Smooth muscle cell (in vitro differentiated cells): ENCODE measurements around the gene OIP5. TPM values are rescaled to one million over a fixed set of nuclear protein-coding genes. Genes with fewer than 3 reads are reported as not detected.
A peak's percentile ranks its signal among the peaks of the same experiment; 100 is the strongest.

Source experiments
- DNase-seq: peaks from one replicate; lab custom pipeline; 2025; ENCODE audit not compliant: unreplicated experiment; lab: John Stamatoyannopoulos, UW
- H2AFZ ChIP-seq: fragments of 200-600 bp; sonication (generic); 2 replicates; pipeline ENCODE4 v1.6.0; 2016; ENCODE audit warnings: antibody characterized with exemption, low read depth, mild to moderate bottlenecking
- H3F3A ChIP-seq: fragments of 200-600 bp; sonication (generic); 2 replicates; pipeline ENCODE4 v1.6.0; 2017; ENCODE audit warnings: antibody characterized with exemption, low read depth
- H3K27ac ChIP-seq: fragments of 200-600 bp; sonication (generic); 2 replicates; pipeline ENCODE4 v1.5.1; 2016; ENCODE audit warnings: low read depth, mild to moderate bottlenecking
- H3K27me3 ChIP-seq: fragments of 200-600 bp; sonication (generic); 2 replicates; pipeline ENCODE4 v1.6.1; 2016; ENCODE audit warnings: low read depth, mild to moderate bottlenecking
- H3K36me3 ChIP-seq: fragments of 200-600 bp; sonication (generic); 2 replicates; pipeline ENCODE4 v1.5.1; 2016; ENCODE audit warnings: low read depth
- H3K4me1 ChIP-seq: fragments of 200-600 bp; sonication (generic); 2 replicates; pipeline ENCODE4 v1.5.1; 2016; ENCODE audit warnings: low read depth
- H3K4me2 ChIP-seq: fragments of 200-600 bp; sonication (generic); 2 replicates; pipeline ENCODE4 v1.6.0; 2016; ENCODE audit warnings: mild to moderate bottlenecking
- H3K4me3 ChIP-seq: fragments of 200-600 bp; sonication (generic); 2 replicates; pipeline ENCODE4 v1.5.1; 2016; ENCODE audit warnings: mild to moderate bottlenecking
- H3K79me2 ChIP-seq: fragments of 200-600 bp; sonication (generic); 2 replicates; pipeline ENCODE4 v1.6.0; 2016; ENCODE audit warnings: low read depth, mild to moderate bottlenecking
- H3K9ac ChIP-seq: fragments of 200-600 bp; sonication (generic); 2 replicates; pipeline ENCODE4 v1.6.0; 2016; ENCODE audit warnings: low read depth
- H3K9me3 ChIP-seq: fragments of 200-600 bp; sonication (generic); replicated peaks from 2 replicates; pipeline ENCODE4 v1.5.1; 2016; ENCODE audit warnings: low read depth
- H4K20me1 ChIP-seq: fragments of 200-600 bp; sonication (generic); 2 replicates; pipeline ENCODE4 v1.6.0; 2016; ENCODE audit warnings: low read depth
- WGBS: methylation state at CpG from one replicate; pipeline ENCODE4 v1.1.7; 2016; ENCODE audit warnings: low lambda C conversion rate; 5-methylcytosine and 5-hydroxymethylcytosine counted together
- polyA plus RNA-seq: library from polyadenylated mRNA; unstranded; fragments of >200 nt; fragmentation: Nextera tagmentation; extraction: Ambion mirVana; gene quantifications from 2 replicates; pipeline ENCODE4 v1.2.1, GENCODE V29; 2016
- total RNA-seq: library from RNA; depleted of rRNA; stranded (reverse); fragments of >200 nt; gene quantifications from 2 replicates; pipeline ENCODE4 v1.2.3, GENCODE V29; 2014
- TF ChIP-seq, protein P1 (sequence below): fragments of 200-600 bp; sonication (generic); IDR thresholded peaks from 2 replicates; pipeline ENCODE4 v1.5.1; 2017; ENCODE audit warnings: borderline replicate concordance, mild to moderate bottlenecking, antibody characterized with exemption; ENCODE audit not compliant: insufficient read depth, poor library complexity, severe bottlenecking

Gene OIP5
- total RNA-seq (4.2 and 4.9 TPM in 2 replicates), polyA plus RNA-seq (4.3 and 5.6 TPM in 2 replicates)

DNA sequence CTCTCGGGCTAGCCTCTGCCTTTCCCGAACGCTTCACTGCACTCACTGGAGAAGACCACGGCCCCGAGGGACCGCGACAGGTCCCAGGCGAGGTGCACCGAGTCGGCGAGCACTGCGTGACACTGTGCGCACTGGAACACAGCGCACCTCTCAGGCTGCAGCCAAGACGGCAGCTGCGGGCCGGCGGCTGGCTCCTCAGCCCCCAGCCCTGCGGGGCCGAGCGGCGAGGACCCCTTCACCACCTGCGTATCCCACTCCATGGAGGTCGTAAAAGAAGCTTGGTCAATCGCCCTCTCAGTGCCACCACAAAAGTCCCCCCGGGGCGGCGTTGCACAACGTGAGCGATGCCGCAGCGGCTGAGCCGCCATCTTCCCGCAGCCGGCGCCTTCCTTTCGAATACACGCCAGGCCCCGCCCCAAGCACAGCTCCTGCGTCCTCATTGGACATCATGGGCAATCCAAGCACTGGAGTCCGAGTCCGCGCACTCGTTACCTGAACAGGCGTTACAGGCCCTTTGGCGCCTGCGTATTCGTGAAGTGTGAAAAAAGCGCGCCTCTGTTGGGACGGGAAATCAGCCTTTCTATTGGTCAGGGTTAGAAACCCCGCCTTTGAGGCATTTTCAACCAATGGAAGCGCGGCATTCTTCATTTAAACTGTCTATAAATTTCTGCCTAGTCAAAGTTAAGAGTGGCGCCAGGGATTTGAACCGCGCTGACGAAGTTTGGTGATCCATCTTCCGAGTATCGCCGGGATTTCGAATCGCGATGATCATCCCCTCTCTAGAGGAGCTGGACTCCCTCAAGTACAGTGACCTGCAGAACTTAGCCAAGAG lies at the start of gene OIP5, which contains the start of gene NUSAP1:
Gene OIP5 (minus strand): TSS at position 398 of the 832 bp plus-strand sequence. CDS start 30 bp downstream, at position 368.
Gene NUSAP1 (plus strand): TSS at position 688 of the 832 bp plus-strand sequence. CDS start 77 bp downstream, at position 765.
- peaks cover 35% of the 10 kb centered on the region for H3K79me2 ChIP-seq
- peaks cover 14% of the 10 kb centered on the region for H3K4me1 ChIP-seq
- H2AFZ ChIP-seq = peak within 1 kb of the TSS; percentile 96
- peak; percentile 86 for DNase-seq
- H3F3A ChIP-seq = no peaks in the 10 kb centered on the region
- peak within 1 kb of the TSS; percentile 28 for H3K27ac ChIP-seq
- H4K20me1 ChIP-seq = no peaks in the 10 kb centered on the region
- no peaks in the 10 kb centered on the region for H3K36me3 ChIP-seq
- H3K4me3 ChIP-seq = peak within 1 kb of the TSS; percentile 96
- under 1% methylated on average over 63 of the region's 64 CpGs for WGBS
- peak within 1 kb of the TSS; percentile 48 for H3K9ac ChIP-seq
- H3K9me3 ChIP-seq = no peaks in the 10 kb centered on the region
- peak within 1 kb of the TSS; percentile 87 for H3K4me2 ChIP-seq
- H3K27me3 ChIP-seq = no peaks in the 10 kb centered on the region
- TF ChIP-seq, protein P1, sequence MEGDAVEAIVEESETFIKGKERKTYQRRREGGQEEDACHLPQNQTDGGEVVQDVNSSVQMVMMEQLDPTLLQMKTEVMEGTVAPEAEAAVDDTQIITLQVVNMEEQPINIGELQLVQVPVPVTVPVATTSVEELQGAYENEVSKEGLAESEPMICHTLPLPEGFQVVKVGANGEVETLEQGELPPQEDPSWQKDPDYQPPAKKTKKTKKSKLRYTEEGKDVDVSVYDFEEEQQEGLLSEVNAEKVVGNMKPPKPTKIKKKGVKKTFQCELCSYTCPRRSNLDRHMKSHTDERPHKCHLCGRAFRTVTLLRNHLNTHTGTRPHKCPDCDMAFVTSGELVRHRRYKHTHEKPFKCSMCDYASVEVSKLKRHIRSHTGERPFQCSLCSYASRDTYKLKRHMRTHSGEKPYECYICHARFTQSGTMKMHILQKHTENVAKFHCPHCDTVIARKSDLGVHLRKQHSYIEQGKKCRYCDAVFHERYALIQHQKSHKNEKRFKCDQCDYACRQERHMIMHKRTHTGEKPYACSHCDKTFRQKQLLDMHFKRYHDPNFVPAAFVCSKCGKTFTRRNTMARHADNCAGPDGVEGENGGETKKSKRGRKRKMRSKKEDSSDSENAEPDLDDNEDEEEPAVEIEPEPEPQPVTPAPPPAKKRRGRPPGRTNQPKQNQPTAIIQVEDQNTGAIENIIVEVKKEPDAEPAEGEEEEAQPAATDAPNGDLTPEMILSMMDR = peak; percentile 55

DNA sequence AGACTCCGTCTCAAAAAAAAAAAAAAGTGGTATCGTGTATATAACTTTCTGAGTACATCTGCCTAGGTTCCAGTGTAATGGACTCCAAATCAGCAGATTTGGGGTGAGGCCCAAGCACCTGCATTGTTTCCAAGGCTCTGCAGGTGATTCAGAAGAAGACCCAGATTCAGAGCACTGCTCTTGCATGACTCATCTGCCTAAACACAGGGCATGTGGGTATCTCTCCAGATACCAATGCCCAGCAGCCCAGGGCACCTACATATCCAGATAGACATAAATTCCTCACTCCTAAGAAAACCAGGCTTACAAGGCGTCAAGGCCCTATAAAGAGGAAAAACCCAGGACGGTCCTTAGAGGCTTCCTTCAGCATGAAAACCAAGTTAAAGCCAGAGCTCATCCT lies 45.6 kb upstream of the OIP5 start:
- H4K20me1 ChIP-seq = no peaks in the 10 kb centered on the region
- TF ChIP-seq, protein P1 = no peak
- no peaks in the 10 kb centered on the region for H3K27me3 ChIP-seq
- WGBS = 97% methylated on average over 4 of the region's 4 CpGs
- no peaks in the 10 kb centered on the region for H3F3A ChIP-seq
- no peaks in the 10 kb centered on the region for H3K79me2 ChIP-seq
- H3K9ac ChIP-seq = no peak overlapping the region
- no peak for DNase-seq
- H3K4me1 ChIP-seq = no peaks in the 10 kb centered on the region
- H3K4me2 ChIP-seq = no peak overlapping the region
- H3K27ac ChIP-seq = no peak overlapping the region
- no peaks in the 10 kb centered on the region for H3K36me3 ChIP-seq
- H3K9me3 ChIP-seq = no peaks in the 10 kb centered on the region
- H3K4me3 ChIP-seq = no peak overlapping the region
- H2AFZ ChIP-seq = no peak overlapping the region

DNA sequence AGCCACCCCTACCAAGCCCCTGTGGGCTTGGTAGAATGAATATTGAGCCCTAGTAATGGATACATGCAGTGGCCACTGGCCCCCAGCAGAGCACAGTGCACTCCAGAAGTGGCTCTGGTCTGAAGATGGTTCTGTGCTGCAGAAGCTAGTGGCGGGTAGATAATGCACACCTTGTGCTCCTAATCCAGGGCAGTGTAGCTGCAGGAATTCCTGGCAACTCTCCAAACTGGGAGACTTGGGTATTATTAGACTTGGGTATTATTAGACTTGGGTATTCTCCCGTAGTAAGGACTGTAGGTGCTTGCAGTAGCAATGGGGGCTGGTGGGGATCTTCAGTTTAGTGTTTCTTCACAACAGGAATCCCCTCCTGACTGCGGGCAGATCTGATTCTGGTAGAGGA lies 35.0 kb upstream of the OIP5 start:
- Histone ChIP-seq H3K4me2 (no peak overlapping the region), H3K4me3 (no peak overlapping the region), H3K9me3 (no peaks in the 10 kb centered on the region), H3F3A (no peaks in the 10 kb centered on the region), H2AFZ (no peak overlapping the region), H3K36me3 (no peaks in the 10 kb centered on the region), H3K27ac (no peak overlapping the region), H3K27me3 (no peaks in the 10 kb centered on the region), H3K79me2 (no peaks in the 10 kb centered on the region), H3K9ac (no peak overlapping the region), H3K4me1 (no peaks in the 10 kb centered on the region), H4K20me1 (no peaks in the 10 kb centered on the region)
- 94% methylated on average over 3 of the region's 3 CpGs for WGBS
- no peak for DNase-seq
- TF ChIP-seq, protein P1 = no peak
